Measurements from ENCODE around the gene VGLL4. TPM values are rescaled to one million over a fixed set of nuclear protein-coding genes. Genes with fewer than 3 reads are reported as not detected.

Gene VGLL4
- total RNA-seq, 1 donor from 2014 or later, result 120 TPM

DNA sequence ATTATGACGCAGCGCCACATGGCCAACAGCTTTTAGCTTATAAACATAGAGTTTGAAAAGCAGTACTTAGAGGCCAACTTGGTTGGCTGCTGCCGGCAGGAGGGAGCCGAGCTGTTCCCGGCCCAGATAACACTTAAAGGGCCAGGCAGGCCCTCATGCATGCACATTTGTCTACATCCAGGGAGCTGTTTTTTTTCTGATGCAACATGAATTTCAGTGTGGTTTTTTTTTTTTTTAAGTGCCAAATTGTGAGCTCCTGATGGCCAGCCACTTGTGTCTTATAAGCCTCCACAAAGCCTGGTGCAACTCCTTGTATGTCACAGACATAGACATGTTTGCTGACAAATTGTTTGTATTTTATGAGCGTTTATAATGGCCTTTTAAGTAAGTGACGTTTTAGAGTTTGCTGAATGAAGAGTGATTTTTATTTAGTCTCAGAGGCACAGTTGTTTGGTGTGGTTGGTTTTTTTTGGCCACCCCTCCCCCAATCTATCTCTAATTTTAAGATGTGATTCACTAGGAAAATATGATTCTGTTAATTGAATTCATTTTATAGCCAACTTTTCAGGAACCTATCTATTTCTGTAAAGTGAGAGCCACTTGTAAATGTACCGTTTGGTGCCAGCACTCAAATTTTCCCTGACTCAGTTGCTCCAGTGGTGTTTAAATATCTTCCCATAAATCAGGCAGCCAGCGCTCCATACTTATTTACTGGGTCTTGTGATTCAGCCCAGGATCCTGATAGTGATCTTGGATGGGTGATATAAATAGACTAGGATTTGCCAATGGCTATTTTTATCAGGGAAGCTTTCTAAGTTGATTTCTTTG is 134.3 kb downstream of the VGLL4 start:
- H3K4me3 Mint-ChIP-seq (ENCODE audit: unreplicated experiment), result no peak overlapping the region
- peaks cover 13% of the 10 kb centered on the region for H3K36me3 Mint-ChIP-seq (ENCODE audit: low read depth, unreplicated experiment)

DNA sequence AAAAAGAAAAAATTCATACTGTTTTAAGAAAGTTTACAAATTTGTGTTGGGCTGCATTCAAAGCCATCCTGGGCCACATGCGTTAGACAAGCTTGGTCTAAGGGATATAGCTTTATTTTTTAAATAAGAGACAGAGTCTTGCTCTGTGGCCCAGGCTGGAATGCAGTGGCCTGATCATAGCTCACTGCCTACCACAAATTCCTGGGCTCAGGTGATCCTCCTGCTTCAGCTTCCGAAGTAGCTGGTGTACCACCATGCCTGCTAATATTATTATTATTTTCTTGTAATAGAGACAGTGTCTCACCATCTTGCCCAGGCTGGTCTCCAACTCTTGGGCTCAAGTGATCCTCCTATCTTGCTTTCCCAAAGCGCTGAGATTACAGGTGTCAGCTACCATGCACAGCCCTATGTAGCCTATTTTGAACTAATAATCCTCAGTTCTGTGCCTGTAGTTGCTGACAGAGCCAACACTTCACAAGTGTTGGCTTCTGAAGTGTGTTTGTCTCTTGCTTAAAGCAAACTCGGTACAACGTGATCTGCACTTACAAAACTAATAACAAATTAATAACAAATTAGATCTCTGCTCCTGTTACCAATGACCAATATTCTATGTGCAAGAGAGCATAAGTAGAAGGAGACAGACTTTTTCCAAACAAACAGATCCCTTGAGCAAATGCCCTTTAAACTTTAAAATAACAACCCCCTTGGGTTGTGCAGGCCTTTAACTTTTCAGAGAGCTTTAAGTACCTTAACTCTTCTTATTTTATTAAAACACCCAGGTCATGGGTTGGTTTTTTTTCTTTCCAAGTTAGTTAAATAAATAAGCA is 135.2 kb downstream of the VGLL4 start:
- Mint-ChIP-seq H3K4me1 (ENCODE audit: unreplicated experiment) (peaks cover 32% of the 10 kb centered on the region), H3K9me3 (ENCODE audit: unreplicated experiment) (no peaks in the 10 kb centered on the region), H3K27ac (ENCODE audit: unreplicated experiment) (no peak overlapping the region), H3K27me3 (ENCODE audit: unreplicated experiment) (no peaks in the 10 kb centered on the region), H3K36me3 (ENCODE audit: low read depth, unreplicated experiment) (peaks cover 13% of the 10 kb centered on the region), H3K4me3 (ENCODE audit: unreplicated experiment) (no peak overlapping the region)
- TF ChIP-seq, protein P1, sequence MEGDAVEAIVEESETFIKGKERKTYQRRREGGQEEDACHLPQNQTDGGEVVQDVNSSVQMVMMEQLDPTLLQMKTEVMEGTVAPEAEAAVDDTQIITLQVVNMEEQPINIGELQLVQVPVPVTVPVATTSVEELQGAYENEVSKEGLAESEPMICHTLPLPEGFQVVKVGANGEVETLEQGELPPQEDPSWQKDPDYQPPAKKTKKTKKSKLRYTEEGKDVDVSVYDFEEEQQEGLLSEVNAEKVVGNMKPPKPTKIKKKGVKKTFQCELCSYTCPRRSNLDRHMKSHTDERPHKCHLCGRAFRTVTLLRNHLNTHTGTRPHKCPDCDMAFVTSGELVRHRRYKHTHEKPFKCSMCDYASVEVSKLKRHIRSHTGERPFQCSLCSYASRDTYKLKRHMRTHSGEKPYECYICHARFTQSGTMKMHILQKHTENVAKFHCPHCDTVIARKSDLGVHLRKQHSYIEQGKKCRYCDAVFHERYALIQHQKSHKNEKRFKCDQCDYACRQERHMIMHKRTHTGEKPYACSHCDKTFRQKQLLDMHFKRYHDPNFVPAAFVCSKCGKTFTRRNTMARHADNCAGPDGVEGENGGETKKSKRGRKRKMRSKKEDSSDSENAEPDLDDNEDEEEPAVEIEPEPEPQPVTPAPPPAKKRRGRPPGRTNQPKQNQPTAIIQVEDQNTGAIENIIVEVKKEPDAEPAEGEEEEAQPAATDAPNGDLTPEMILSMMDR (IDR thresholded peaks at IDR 0.05; ENCODE audit: unreplicated experiment), result no peak
- DNase-seq (ENCODE audit: low spot score), result no peak

More for the DNA sequence above, 134.3 kb downstream of the VGLL4 start:
- TF ChIP-seq, protein P1 (IDR thresholded peaks at IDR 0.05; ENCODE audit: unreplicated experiment), result no peak
- Mint-ChIP-seq H3K9me3 (ENCODE audit: unreplicated experiment) (no peaks in the 10 kb centered on the region), H3K27ac (ENCODE audit: unreplicated experiment) (peak overlapping the region; percentile 57), H3K27me3 (ENCODE audit: unreplicated experiment) (peaks cover 2% of the 10 kb centered on the region), H3K4me1 (ENCODE audit: unreplicated experiment) (peaks cover 38% of the 10 kb centered on the region)
- no peak for DNase-seq (ENCODE audit: low spot score)

DNA sequence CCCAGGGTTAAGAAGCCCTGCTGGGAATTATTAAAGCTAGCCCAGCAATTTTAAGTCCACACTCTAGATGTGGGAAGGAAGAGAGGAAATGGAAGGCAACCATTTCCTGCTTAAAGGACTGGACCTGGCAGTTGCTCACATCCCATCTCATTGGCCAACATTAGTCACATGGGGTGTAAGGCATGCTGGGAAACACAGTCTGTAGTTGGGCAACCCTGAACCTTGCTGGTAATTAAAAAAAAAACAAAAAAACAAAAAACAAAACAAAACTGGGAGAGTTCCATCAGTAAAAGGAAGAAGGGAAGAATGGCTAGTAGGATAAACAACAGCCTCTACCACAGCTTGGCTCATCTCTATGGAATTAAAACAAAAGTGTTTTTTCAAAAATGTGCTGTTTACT is 136.0 kb downstream of the VGLL4 start:
- Mint-ChIP-seq H3K4me3 (ENCODE audit: unreplicated experiment) (no peak overlapping the region), H3K36me3 (ENCODE audit: low read depth, unreplicated experiment) (peaks cover 13% of the 10 kb centered on the region), H3K4me1 (ENCODE audit: unreplicated experiment) (peaks cover 32% of the 10 kb centered on the region), H3K27me3 (ENCODE audit: unreplicated experiment) (no peaks in the 10 kb centered on the region), H3K9me3 (ENCODE audit: unreplicated experiment) (no peaks in the 10 kb centered on the region), H3K27ac (ENCODE audit: unreplicated experiment) (peak overlapping the region; percentile 44)
- TF ChIP-seq, protein P1 (IDR thresholded peaks at IDR 0.05; ENCODE audit: unreplicated experiment), result no peak
- no peak for DNase-seq (ENCODE audit: low spot score)

Other genes starting within 250 kb of the VGLL4 start
- gene TAMM41, start 203.0 kb upstream of the VGLL4 start, total RNA-seq (ENCODE audit: unreplicated experiment), result 21.4 TPM

Data from endothelial cell (in vitro differentiated cells).